Hematopoietic multipotent progenitor cell treated with erythropoietin and hydrocortisone succinate and interleukin-3 and kit ligand, for 17 days (in vitro differentiated cells): Measurements from ENCODE around the gene SMIM38.
"Not testable (repeated sequence)": the region's sequence is repeated elsewhere in the genome, so short reads cannot be mapped to it uniquely, and the experiment has no call there.

Experiments used
- DNase-seq: peaks from one replicate; pipeline ENCODE4 v3.0.0-alpha.2; 2015; ENCODE audit warnings: low spot score

SMIM38 gene

GRCh38 chr11:69122326-69122629, 33.5 kb upstream of the SMIM38 start:
- no peak for DNase-seq

GRCh38 chr11:69122630-69123431, 32.9 kb upstream of the SMIM38 start:
- DNase-seq: no peak

GRCh38 chr11:69123593-69124545, 31.9 kb upstream of the SMIM38 start:
- DNase-seq: no peak

- DNase-seq: no peak
Observed at GRCh38 chr11:69125861-69126260, 29.9 kb upstream of the SMIM38 start.

- DNase-seq: no peak
Observed at GRCh38 chr11:69126286-69126685, 29.4 kb upstream of the SMIM38 start.

- no peak for DNase-seq
Observed at GRCh38 chr11:69127081-69127850, 28.5 kb upstream of the SMIM38 start.

GRCh38 chr11:69127884-69128283, 27.9 kb upstream of the SMIM38 start:
- DNase-seq: no peak

GRCh38 chr11:69129053-69129452, 26.7 kb upstream of the SMIM38 start:
- no peak for DNase-seq

- DNase-seq: no peak
Observed at GRCh38 chr11:69129647-69130046, 26.1 kb upstream of the SMIM38 start.

GRCh38 chr11:69130654-69131053, 25.1 kb upstream of the SMIM38 start:
- no peak for DNase-seq

GRCh38 chr11:69131121-69131566, 24.6 kb upstream of the SMIM38 start:
- DNase-seq: no peak

GRCh38 chr11:69131644-69132300, 24.0 kb upstream of the SMIM38 start:
- DNase-seq: no peak

- DNase-seq: no peak
Observed at GRCh38 chr11:69132301-69132670, 23.4 kb upstream of the SMIM38 start.

- no peak for DNase-seq
Observed at GRCh38 chr11:69133251-69133650, 22.5 kb upstream of the SMIM38 start.

- not testable (repeated sequence) for DNase-seq
Observed at GRCh38 chr11:69134182-69134581, 21.6 kb upstream of the SMIM38 start.

GRCh38 chr11:69134957-69135356, 20.8 kb upstream of the SMIM38 start:
- no peak for DNase-seq

GRCh38 chr11:69135420-69136363, 20.0 kb upstream of the SMIM38 start:
- no peak for DNase-seq

GRCh38 chr11:69136471-69136870, 19.3 kb upstream of the SMIM38 start:
- no peak for DNase-seq

GRCh38 chr11:69137151-69137844, 18.4 kb upstream of the SMIM38 start:
- no peak for DNase-seq

- DNase-seq: no peak
Observed at GRCh38 chr11:69138265-69138664, 17.5 kb upstream of the SMIM38 start.
